Omental fat pad (tissue), 4 donors: ENCODE data around the gene DNM3. TPM values are rescaled to one million over a fixed set of nuclear protein-coding genes. Genes with fewer than 3 reads are reported as not detected.

Source experiments
- ATAC-seq: fragments of 150-250 bp; one replicate; pipeline ENCODE4 v1.9.1; 2016; ENCODE audit warnings: mild to moderate bottlenecking, moderate library complexity; ENCODE audit not compliant: low FRiP score
- DNase-seq: peaks from one replicate; pipeline ENCODE4 v3.0.0-alpha.2; 2019; ENCODE audit warnings: low spot score
- CTCF ChIP-seq, 3 donors: fragments of 450-650 bp; IDR thresholded peaks; one replicate each; pipeline ENCODE4 v1.5.1; 2016 to 2017; ENCODE audit warnings: antibody characterized with exemption in 3 of 3, mild to moderate bottlenecking in 3 of 3, moderate library complexity in 2 of 3
- total RNA-seq, 4 donors: library from RNA; depleted of rRNA; stranded (reverse); fragments of >200 nt; gene quantifications; one replicate each; pipeline ENCODE4 v1.1.0, GENCODE V29; 2016

DNM3 gene
- total RNA-seq, 4 donors from 2014 or later = 2.9 to 15.8 (median 5.5) TPM

- DNase-seq = no peak
- no peak for TF ChIP-seq CTCF (IDR thresholded peaks at IDR 0.05)
- ATAC-seq = no peak
These were observed 300.1 kb downstream of the DNM3 start for GRCh38 chr1:172141341-172141881.

- ATAC-seq = no peak
These were observed 301.0 kb downstream of the DNM3 start for GRCh38 chr1:172142324-172142723.

GRCh38 chr1:172143384-172144055 lies 302.2 kb downstream of the DNM3 start:
- ATAC-seq (no peak), DNase-seq (no peak)
- no peak for TF ChIP-seq CTCF (IDR thresholded peaks at IDR 0.05)

More at GRCh38 chr1:172142324-172142723, 301.0 kb downstream of the DNM3 start:
- no peak for DNase-seq
- TF ChIP-seq CTCF (IDR thresholded peaks at IDR 0.05) = no peak

- DNase-seq = peak; percentile 29
- ATAC-seq = peak; percentile 68
- no peak for TF ChIP-seq CTCF (IDR thresholded peaks at IDR 0.05)
These were observed 303.3 kb downstream of the DNM3 start for GRCh38 chr1:172144445-172145061.

GRCh38 chr1:172145231-172145651 lies 303.9 kb downstream of the DNM3 start:
- no peak for DNase-seq
- TF ChIP-seq CTCF (IDR thresholded peaks at IDR 0.05) = no peak
- no peak for ATAC-seq

- no peak for DNase-seq
- ATAC-seq = no peak
- TF ChIP-seq CTCF (IDR thresholded peaks at IDR 0.05) = no peak
These were observed 304.4 kb downstream of the DNM3 start for GRCh38 chr1:172145656-172146055.
